WERI-Rb-1 (cell line): ENCODE measurements around the gene DAB2.

Experiments
- DNase-seq: peaks from one replicate; pipeline ENCODE4 v3.0.0-alpha.2; 2020
- H3K27ac ChIP-seq: fragments of 250-450 bp; sonication (Bioruptor Pico); 2 replicates; pipeline ENCODE4 v1.5.1; 2020; ENCODE audit warnings: mild to moderate bottlenecking, moderate library complexity
- H3K27me3 ChIP-seq: fragments of 250-450 bp; sonication (Bioruptor Pico); 2 replicates; pipeline ENCODE4 v1.5.1; 2021; ENCODE audit warnings: mild to moderate bottlenecking, low read depth, moderate library complexity; ENCODE audit not compliant: insufficient read depth, severe bottlenecking
- H3K36me3 ChIP-seq: fragments of 250-450 bp; sonication (Bioruptor Pico); 2 replicates; pipeline ENCODE4 v1.5.1; 2020; ENCODE audit warnings: mild to moderate bottlenecking, moderate library complexity
- H3K4me3 ChIP-seq: 2 replicates; pipeline ENCODE4 v1.5.1; 2011; ENCODE audit warnings: low read depth, mild to moderate bottlenecking, control low read depth, low read length
- H3K9me3 ChIP-seq: fragments of 250-450 bp; sonication (Bioruptor Pico); 2 replicates; pipeline ENCODE4 v1.5.1; 2021; ENCODE audit warnings: mild to moderate bottlenecking, moderate library complexity; ENCODE audit not compliant: severe bottlenecking
- TF ChIP-seq, protein P1 (sequence below): IDR thresholded peaks from 2 replicates; pipeline ENCODE4 v1.5.1; 2011; ENCODE audit warnings: low read depth, mild to moderate bottlenecking, control low read depth, inconsistent platforms, low read length

Gene DAB2

DNA sequence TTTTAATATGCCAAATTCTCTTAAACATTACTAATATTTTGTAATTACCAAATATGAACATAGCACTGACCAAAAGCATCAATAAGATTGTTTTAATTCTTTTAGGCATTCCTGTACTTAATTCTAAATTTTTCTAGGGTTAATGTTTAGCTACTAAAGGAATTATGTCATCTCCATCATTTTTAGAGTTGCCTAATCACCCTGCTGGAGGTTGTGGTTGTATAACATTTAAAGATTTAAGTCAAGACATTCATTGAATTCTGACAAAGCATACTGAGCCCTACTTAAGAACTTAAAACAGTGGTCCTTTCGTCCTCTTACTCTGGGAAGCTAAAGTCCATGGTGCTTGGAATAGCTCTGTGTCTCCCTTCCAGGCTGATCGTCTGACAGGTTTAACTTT, 28.1 kb upstream of the DAB2 start:
- no peak overlapping the region for H3K27ac ChIP-seq
- TF ChIP-seq, protein P1, sequence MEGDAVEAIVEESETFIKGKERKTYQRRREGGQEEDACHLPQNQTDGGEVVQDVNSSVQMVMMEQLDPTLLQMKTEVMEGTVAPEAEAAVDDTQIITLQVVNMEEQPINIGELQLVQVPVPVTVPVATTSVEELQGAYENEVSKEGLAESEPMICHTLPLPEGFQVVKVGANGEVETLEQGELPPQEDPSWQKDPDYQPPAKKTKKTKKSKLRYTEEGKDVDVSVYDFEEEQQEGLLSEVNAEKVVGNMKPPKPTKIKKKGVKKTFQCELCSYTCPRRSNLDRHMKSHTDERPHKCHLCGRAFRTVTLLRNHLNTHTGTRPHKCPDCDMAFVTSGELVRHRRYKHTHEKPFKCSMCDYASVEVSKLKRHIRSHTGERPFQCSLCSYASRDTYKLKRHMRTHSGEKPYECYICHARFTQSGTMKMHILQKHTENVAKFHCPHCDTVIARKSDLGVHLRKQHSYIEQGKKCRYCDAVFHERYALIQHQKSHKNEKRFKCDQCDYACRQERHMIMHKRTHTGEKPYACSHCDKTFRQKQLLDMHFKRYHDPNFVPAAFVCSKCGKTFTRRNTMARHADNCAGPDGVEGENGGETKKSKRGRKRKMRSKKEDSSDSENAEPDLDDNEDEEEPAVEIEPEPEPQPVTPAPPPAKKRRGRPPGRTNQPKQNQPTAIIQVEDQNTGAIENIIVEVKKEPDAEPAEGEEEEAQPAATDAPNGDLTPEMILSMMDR = no peak
- H3K4me3 ChIP-seq = no peak overlapping the region
- no peak for DNase-seq
- no peaks in the 10 kb centered on the region for H3K36me3 ChIP-seq
- no peaks in the 10 kb centered on the region for H3K27me3 ChIP-seq
- no peaks in the 10 kb centered on the region for H3K9me3 ChIP-seq

DNA sequence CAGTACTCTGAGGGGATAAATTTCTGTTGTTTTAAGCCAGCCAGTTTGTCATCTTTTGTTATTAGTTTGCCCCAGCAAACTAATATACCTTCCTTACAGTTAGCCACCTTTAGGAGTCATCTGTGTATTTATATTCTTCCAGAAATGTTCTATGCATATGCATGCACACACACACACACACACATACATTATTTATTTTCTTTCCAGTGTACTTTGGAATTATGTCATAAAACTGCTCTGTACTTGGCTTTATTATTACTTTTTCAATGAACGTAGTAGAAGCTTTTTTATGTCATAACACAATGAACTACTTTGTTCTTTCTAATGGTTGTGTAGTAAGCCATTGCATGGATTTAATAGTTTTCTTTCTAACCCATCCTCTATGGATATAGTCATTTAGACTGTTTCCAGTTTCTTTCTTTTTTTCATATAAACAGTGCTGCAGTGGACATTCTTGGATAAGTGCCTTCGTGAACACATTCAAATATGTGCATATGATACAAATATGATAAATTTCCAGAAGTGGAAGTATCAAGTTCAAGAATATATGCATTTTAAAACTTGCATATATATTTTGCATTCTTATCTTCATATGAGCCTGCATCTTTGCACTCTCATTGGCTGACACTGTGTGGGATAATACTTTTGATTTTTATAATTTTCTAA, 26.6 kb upstream of the DAB2 start:
- Histone ChIP-seq H3K9me3 (no peaks in the 10 kb centered on the region), H3K27me3 (no peaks in the 10 kb centered on the region), H3K36me3 (no peaks in the 10 kb centered on the region), H3K4me3 (no peak overlapping the region), H3K27ac (no peak overlapping the region)
- TF ChIP-seq, protein P1 = no peak
- DNase-seq = no peak

DNA sequence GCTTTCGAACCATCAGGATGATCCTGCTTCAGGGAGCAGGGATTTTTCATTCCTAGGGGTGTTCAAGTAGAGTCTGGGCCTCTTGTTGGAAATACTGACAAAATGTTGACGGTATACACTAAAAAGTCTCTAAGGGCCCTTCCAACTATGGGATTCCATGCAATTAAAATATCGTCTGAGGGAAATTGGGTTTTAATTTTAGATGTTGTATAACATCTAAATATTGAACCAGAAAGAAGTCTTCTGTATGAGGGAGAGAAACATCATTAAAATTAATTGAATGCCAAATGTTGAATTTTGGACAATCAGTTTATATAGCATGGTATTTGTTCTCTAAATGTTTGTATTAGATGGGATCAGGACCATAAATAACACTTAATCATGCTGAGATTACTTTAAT, 25.7 kb upstream of the DAB2 start:
- no peak overlapping the region for H3K4me3 ChIP-seq
- no peaks in the 10 kb centered on the region for H3K9me3 ChIP-seq
- H3K27me3 ChIP-seq = no peaks in the 10 kb centered on the region
- H3K27ac ChIP-seq = no peak overlapping the region
- no peaks in the 10 kb centered on the region for H3K36me3 ChIP-seq
- TF ChIP-seq, protein P1 = no peak
- no peak for DNase-seq

DNA sequence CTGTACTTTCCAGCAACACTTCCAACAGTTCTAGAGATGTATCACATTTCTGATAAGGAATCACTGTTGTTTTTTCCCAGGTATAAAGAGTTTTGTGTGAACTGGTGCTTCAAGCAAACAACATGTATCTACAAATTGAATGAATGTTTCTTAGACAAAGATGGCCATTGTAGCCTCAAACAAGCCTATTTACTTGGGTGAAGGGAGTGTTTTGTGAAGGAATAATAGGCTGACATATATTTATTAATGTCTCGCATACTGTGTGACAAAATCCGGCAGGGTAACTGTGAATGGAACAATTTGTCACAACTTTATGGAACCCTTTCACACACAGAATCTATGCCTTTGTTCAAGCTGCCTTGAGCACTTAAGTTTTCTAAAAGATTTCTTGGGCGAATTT, 24.8 kb upstream of the DAB2 start:
- DNase-seq = no peak
- Histone ChIP-seq H3K4me3 (no peak overlapping the region), H3K36me3 (no peaks in the 10 kb centered on the region), H3K9me3 (no peaks in the 10 kb centered on the region), H3K27ac (no peak overlapping the region), H3K27me3 (no peaks in the 10 kb centered on the region)
- TF ChIP-seq, protein P1 = no peak

DNA sequence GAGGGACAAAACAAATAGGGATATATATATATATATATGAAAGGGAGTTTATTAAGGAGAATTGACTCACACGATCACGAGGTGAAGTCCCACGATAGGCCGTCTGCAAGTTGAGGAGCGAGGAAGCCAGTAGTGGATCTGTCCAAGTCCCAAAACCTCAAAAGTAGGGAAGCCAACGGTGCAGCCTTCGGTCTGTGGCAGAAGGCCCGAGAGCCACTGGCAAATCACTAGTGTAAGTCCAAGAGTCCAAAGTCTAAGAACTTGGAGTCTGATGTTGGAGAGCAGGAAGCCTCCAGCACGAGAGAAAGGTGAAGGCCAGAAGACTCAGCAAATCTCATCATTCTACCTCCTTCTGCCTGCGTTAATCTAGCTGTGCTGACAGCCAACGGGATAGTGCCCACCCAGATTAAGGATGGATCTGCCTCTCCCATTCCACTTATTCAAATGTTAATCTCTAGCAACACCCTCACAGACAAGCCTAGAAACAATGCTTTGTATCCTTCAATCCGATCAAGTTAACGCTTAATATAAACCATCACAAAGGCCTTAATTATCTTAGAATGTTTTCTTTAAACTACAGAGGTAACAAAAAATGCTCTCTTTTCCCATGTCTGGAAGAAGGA, 23.8 kb upstream of the DAB2 start:
- H3K27ac ChIP-seq = no peak overlapping the region
- DNase-seq = no peak
- TF ChIP-seq, protein P1 = no peak
- no peaks in the 10 kb centered on the region for H3K27me3 ChIP-seq
- H3K9me3 ChIP-seq = no peaks in the 10 kb centered on the region
- H3K36me3 ChIP-seq = no peaks in the 10 kb centered on the region
- no peak overlapping the region for H3K4me3 ChIP-seq

DNA sequence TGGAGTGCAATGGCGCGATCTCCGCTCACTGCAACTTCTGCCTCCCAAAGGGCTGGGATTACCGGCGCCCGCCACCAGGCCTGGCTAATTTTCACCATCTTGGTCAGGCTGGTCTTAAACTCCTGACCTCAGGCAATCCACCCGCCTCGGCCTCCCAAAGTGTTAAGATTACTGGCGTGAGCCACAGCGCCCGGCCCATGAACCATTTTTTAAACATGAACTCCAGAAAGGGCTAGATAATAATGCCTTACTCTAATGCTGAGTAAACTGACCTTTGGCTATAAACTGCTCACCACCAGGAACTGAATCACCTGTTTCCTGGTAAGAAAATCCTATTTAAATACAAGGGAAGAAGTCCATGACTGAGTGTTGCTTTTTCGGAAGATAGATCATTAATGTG, 23.2 kb upstream of the DAB2 start:
- Histone ChIP-seq H3K27me3 (no peaks in the 10 kb centered on the region), H3K4me3 (no peak overlapping the region), H3K27ac (no peak overlapping the region), H3K36me3 (no peaks in the 10 kb centered on the region), H3K9me3 (no peaks in the 10 kb centered on the region)
- TF ChIP-seq, protein P1 = no peak
- DNase-seq = no peak
